ENCODE measurements around the gene ACKR4.
"Not testable (repeated sequence)": the region's sequence is repeated elsewhere in the genome, so short reads cannot be mapped to it uniquely, and the experiment has no call there.

DNA sequence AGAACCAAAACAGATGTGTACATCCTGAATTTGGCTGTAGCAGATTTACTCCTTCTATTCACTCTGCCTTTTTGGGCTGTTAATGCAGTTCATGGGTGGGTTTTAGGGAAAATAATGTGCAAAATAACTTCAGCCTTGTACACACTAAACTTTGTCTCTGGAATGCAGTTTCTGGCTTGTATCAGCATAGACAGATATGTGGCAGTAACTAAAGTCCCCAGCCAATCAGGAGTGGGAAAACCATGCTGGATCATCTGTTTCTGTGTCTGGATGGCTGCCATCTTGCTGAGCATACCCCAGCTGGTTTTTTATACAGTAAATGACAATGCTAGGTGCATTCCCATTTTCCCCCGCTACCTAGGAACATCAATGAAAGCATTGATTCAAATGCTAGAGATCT, 3.5 kb downstream of the ACKR4 start:
- TF ChIP-seq, protein P1, sequence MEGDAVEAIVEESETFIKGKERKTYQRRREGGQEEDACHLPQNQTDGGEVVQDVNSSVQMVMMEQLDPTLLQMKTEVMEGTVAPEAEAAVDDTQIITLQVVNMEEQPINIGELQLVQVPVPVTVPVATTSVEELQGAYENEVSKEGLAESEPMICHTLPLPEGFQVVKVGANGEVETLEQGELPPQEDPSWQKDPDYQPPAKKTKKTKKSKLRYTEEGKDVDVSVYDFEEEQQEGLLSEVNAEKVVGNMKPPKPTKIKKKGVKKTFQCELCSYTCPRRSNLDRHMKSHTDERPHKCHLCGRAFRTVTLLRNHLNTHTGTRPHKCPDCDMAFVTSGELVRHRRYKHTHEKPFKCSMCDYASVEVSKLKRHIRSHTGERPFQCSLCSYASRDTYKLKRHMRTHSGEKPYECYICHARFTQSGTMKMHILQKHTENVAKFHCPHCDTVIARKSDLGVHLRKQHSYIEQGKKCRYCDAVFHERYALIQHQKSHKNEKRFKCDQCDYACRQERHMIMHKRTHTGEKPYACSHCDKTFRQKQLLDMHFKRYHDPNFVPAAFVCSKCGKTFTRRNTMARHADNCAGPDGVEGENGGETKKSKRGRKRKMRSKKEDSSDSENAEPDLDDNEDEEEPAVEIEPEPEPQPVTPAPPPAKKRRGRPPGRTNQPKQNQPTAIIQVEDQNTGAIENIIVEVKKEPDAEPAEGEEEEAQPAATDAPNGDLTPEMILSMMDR (IDR thresholded peaks at IDR 0.05): not testable (repeated sequence)
- not testable (repeated sequence) for TF ChIP-seq POLR2A (IDR thresholded peaks at IDR 0.05)

All from right lobe of liver (tissue), 4 donors.